Measurements from ENCODE around the gene SLC7A9. TPM values are rescaled to one million over a fixed set of nuclear protein-coding genes. Genes with fewer than 3 reads are reported as not detected.

SLC7A9 gene
- total RNA-seq, 3 donors from 2014 or later (not counting 1 experiment from before 2014, with no cell fraction given), result 0.75 to 0.80 TPM; not detected in 1

- Mint-ChIP-seq H3K27me3 (ENCODE audit: low read depth in 2 of 2) (no peaks in the 10 kb centered on the region), H3K9me3 (no peaks in the 10 kb centered on the region), H3K36me3 (no peaks in the 10 kb centered on the region), H3K4me1 (no peaks in the 10 kb centered on the region), H3K27ac (no peak overlapping the region), H3K4me3 (no peak overlapping the region)
- no peak overlapping the region for H3K27ac ChIP-seq (ENCODE audit: low read length)
- no peaks in the 10 kb centered on the region for H3K9me3 ChIP-seq (ENCODE audit: control insufficient read depth, insufficient read depth, low read length)
- H3K36me3 ChIP-seq (ENCODE audit: control insufficient read depth, insufficient read depth, low read length), result peaks cover 2% of the 10 kb centered on the region
- H3K4me3 ChIP-seq (ENCODE audit: low read length), result no peak overlapping the region
- H3K27me3 ChIP-seq (ENCODE audit: control insufficient read depth, insufficient read depth, low read length), result no peaks in the 10 kb centered on the region
- no peak for ATAC-seq
- WGBS (ENCODE audit: insufficient coverage), result 57% methylated on average over 4 of the region's 4 CpGs
- no peak for TF ChIP-seq CTCF (IDR thresholded peaks at IDR 0.05)
- intact Hi-C loops (cut with micrococcal nuclease), result no loop called here
- DNase-seq, result no peak
- H3K4me1 ChIP-seq (ENCODE audit: control insufficient read depth, insufficient read depth, low read length), result no peaks in the 10 kb centered on the region
These were observed 47.5 kb upstream of the SLC7A9 start for GRCh38 chr19:32916969-32917615.

- no peak for TF ChIP-seq CTCF (IDR thresholded peaks at IDR 0.05)
- Mint-ChIP-seq H3K4me3 (no peak overlapping the region), H3K27ac (no peak overlapping the region), H3K36me3 (no peaks in the 10 kb centered on the region), H3K9me3 (no peaks in the 10 kb centered on the region), H3K27me3 (ENCODE audit: low read depth in 2 of 2) (no peaks in the 10 kb centered on the region), H3K4me1 (no peaks in the 10 kb centered on the region)
- intact Hi-C loops (cut with micrococcal nuclease), result no loop called here
- no peaks in the 10 kb centered on the region for H3K27me3 ChIP-seq (ENCODE audit: control insufficient read depth, insufficient read depth, low read length)
- DNase-seq (no peak), ATAC-seq (no peak)
- no peak overlapping the region for H3K4me3 ChIP-seq (ENCODE audit: low read length)
- no peak overlapping the region for H3K27ac ChIP-seq (ENCODE audit: low read length)
- 96% methylated on average over 12 of the region's 12 CpGs for WGBS (ENCODE audit: insufficient coverage)
- H3K9me3 ChIP-seq (ENCODE audit: control insufficient read depth, insufficient read depth, low read length), result no peaks in the 10 kb centered on the region
- no peaks in the 10 kb centered on the region for H3K4me1 ChIP-seq (ENCODE audit: control insufficient read depth, insufficient read depth, low read length)
- H3K36me3 ChIP-seq (ENCODE audit: control insufficient read depth, insufficient read depth, low read length), result peaks cover 2% of the 10 kb centered on the region
These were observed 45.5 kb upstream of the SLC7A9 start for GRCh38 chr19:32914879-32915660.

- Mint-ChIP-seq H3K4me3 (no peak overlapping the region), H3K27ac (no peak overlapping the region), H3K27me3 (ENCODE audit: low read depth in 2 of 2) (no peaks in the 10 kb centered on the region), H3K36me3 (peaks cover under 1% of the 10 kb centered on the region), H3K4me1 (no peaks in the 10 kb centered on the region), H3K9me3 (peaks cover 0 to under 1% of the 10 kb centered on the region in 2 donors)
- TF ChIP-seq CTCF (IDR thresholded peaks at IDR 0.05), result no peak
- DNase-seq (no peak), ATAC-seq (no peak)
- peaks cover 3% of the 10 kb centered on the region for H3K36me3 ChIP-seq (ENCODE audit: control insufficient read depth, insufficient read depth, low read length)
- H3K27me3 ChIP-seq (ENCODE audit: control insufficient read depth, insufficient read depth, low read length), result no peaks in the 10 kb centered on the region
- no peak overlapping the region for H3K4me3 ChIP-seq (ENCODE audit: low read length)
- H3K27ac ChIP-seq (ENCODE audit: low read length), result no peak overlapping the region
- no peaks in the 10 kb centered on the region for H3K9me3 ChIP-seq (ENCODE audit: control insufficient read depth, insufficient read depth, low read length)
- no peaks in the 10 kb centered on the region for H3K4me1 ChIP-seq (ENCODE audit: control insufficient read depth, insufficient read depth, low read length)
- WGBS (ENCODE audit: insufficient coverage), result 95% methylated on average over 4 of the region's 4 CpGs
- intact Hi-C loops (cut with micrococcal nuclease), result no loop called here
These were observed 41.9 kb upstream of the SLC7A9 start for GRCh38 chr19:32911467-32911866.
